Vagina (tissue), 2 donors: Measurements from ENCODE around the gene ARHGEF4. TPM values are rescaled to one million over a fixed set of nuclear protein-coding genes. Genes with fewer than 3 reads are reported as not detected.

Experiments used
- DNase-seq, 2 donors: peaks; one replicate each; pipeline ENCODE4 v3.0.0-alpha.2; 2017; ENCODE audit errors: extremely low spot score in 2 of 2
- H3K27ac ChIP-seq: fragments of 200-600 bp; sonication (generic); one replicate; pipeline ENCODE4 v1.5.1; 2019
- H3K27me3 ChIP-seq: fragments of 200-600 bp; sonication (generic); one replicate; pipeline ENCODE4 v1.5.1; 2019
- H3K36me3 ChIP-seq, 2 donors: fragments of 200-600 bp; sonication (generic); one replicate each; pipeline ENCODE4 v1.5.1; 2017 to 2019
- H3K4me1 ChIP-seq: fragments of 200-600 bp; sonication (generic); one replicate; pipeline ENCODE4 v1.5.1; 2019
- H3K4me3 ChIP-seq, 2 donors: fragments of 200-600 bp; sonication (generic); 1 replicate in 1 of 2; 2 replicates in 1 of 2; pipeline ENCODE4 v1.5.1; 2016 to 2019
- H3K9me3 ChIP-seq: fragments of 200-600 bp; sonication (generic); one replicate; pipeline ENCODE4 v1.5.1; 2019
- CTCF ChIP-seq, 3 experiments: fragments of 450-650 bp in 2 of 3; fragments of 200-600 bp in 1 of 3; sonication (generic) in 1 of 3; IDR thresholded peaks; one replicate each; pipeline ENCODE4 v1.5.1; 2017 to 2019; ENCODE audit warnings: antibody characterized with exemption in 3 of 3, mild to moderate bottlenecking in 2 of 3, moderate library complexity in 2 of 3
- POLR2A ChIP-seq, 2 donors: fragments of 450-650 bp; IDR thresholded peaks; one replicate each; pipeline ENCODE4 v1.6.1; 2017; ENCODE audit warnings: antibody characterized with exemption in 2 of 2, mild to moderate bottlenecking in 2 of 2, moderate library complexity in 2 of 2
- POLR2AphosphoS5 ChIP-seq, 2 donors: sonication (generic); formaldehyde crosslinking; IDR thresholded peaks; one replicate each; pipeline ENCODE4 v1.9.0; 2017; ENCODE audit warnings: antibody characterized with exemption in 2 of 2, mild to moderate bottlenecking in 2 of 2, low read depth in 1 of 2; ENCODE audit not compliant: insufficient read depth in 1 of 2
- intact Hi-C: fragments of 100-400 bp; cut with DNase I; formaldehyde crosslinking; loops from one replicate; pipeline ENCODE4 v1.15.1; 2023
- total RNA-seq: library from RNA; depleted of rRNA; stranded (reverse); fragments of >200 nt; gene quantifications from one replicate; pipeline ENCODE4 v1.2.3, GENCODE V29; 2016

Gene ARHGEF4
- total RNA-seq, 1 donor from 2014 or later: 116 TPM

- no peak overlapping the region for H3K4me3 ChIP-seq
- no peaks in the 10 kb centered on the region for H3K9me3 ChIP-seq
- no peaks in the 10 kb centered on the region for H3K36me3 ChIP-seq
- no peaks in the 10 kb centered on the region for H3K4me1 ChIP-seq
- no peaks in the 10 kb centered on the region for H3K27me3 ChIP-seq
- DNase-seq: no peak
- intact Hi-C loops: no loop called here
- no peak overlapping the region for H3K27ac ChIP-seq
- TF ChIP-seq CTCF (IDR thresholded peaks at IDR 0.05): no peak
- TF ChIP-seq POLR2AphosphoS5 (IDR thresholded peaks at IDR 0.05; ENCODE audit: insufficient read depth in 1 of 2, low read depth in 1 of 2): no peak
- TF ChIP-seq POLR2A (IDR thresholded peaks at IDR 0.05): no peak
Measured at GRCh38 chr2:130882111-130882690, 45.5 kb downstream of the ARHGEF4 start.

GRCh38 chr2:130882991-130883390 is 46.3 kb downstream of the ARHGEF4 start:
- intact Hi-C loops: no loop called here
- no peak for DNase-seq
- H3K4me3 ChIP-seq: no peak overlapping the region
- H3K27ac ChIP-seq: no peak overlapping the region
- H3K27me3 ChIP-seq: no peaks in the 10 kb centered on the region
- H3K4me1 ChIP-seq: no peaks in the 10 kb centered on the region
- H3K9me3 ChIP-seq: no peaks in the 10 kb centered on the region
- no peak for TF ChIP-seq CTCF (IDR thresholded peaks at IDR 0.05)
- TF ChIP-seq POLR2AphosphoS5 (IDR thresholded peaks at IDR 0.05; ENCODE audit: insufficient read depth in 1 of 2, low read depth in 1 of 2): no peak
- no peak for TF ChIP-seq POLR2A (IDR thresholded peaks at IDR 0.05)
- no peaks in the 10 kb centered on the region for H3K36me3 ChIP-seq

- H3K27me3 ChIP-seq: no peaks in the 10 kb centered on the region
- no peaks in the 10 kb centered on the region for H3K9me3 ChIP-seq
- H3K4me3 ChIP-seq: no peak overlapping the region
- DNase-seq: no peak
- no peak overlapping the region for H3K27ac ChIP-seq
- intact Hi-C loops: no loop called here
- no peaks in the 10 kb centered on the region for H3K4me1 ChIP-seq
- H3K36me3 ChIP-seq: no peaks in the 10 kb centered on the region
- TF ChIP-seq POLR2A (IDR thresholded peaks at IDR 0.05): no peak
- no peak for TF ChIP-seq CTCF (IDR thresholded peaks at IDR 0.05)
- TF ChIP-seq POLR2AphosphoS5 (IDR thresholded peaks at IDR 0.05; ENCODE audit: insufficient read depth in 1 of 2, low read depth in 1 of 2): no peak
Measured at GRCh38 chr2:130883496-130883895, 46.8 kb downstream of the ARHGEF4 start.

- no peaks in the 10 kb centered on the region for H3K27me3 ChIP-seq
- H3K9me3 ChIP-seq: no peaks in the 10 kb centered on the region
- intact Hi-C loops: no loop called here
- H3K36me3 ChIP-seq: no peaks in the 10 kb centered on the region
- H3K4me3 ChIP-seq: no peak overlapping the region
- DNase-seq: no peak
- H3K27ac ChIP-seq: no peak overlapping the region
- no peak for TF ChIP-seq POLR2AphosphoS5 (IDR thresholded peaks at IDR 0.05; ENCODE audit: insufficient read depth in 1 of 2, low read depth in 1 of 2)
- no peak for TF ChIP-seq POLR2A (IDR thresholded peaks at IDR 0.05)
- no peak for TF ChIP-seq CTCF (IDR thresholded peaks at IDR 0.05)
- no peaks in the 10 kb centered on the region for H3K4me1 ChIP-seq
Measured at GRCh38 chr2:130884013-130884412, 47.3 kb downstream of the ARHGEF4 start.

GRCh38 chr2:130884503-130884902 is 47.8 kb downstream of the ARHGEF4 start:
- Histone ChIP-seq H3K9me3 (no peaks in the 10 kb centered on the region), H3K36me3 (no peaks in the 10 kb centered on the region), H3K27me3 (no peaks in the 10 kb centered on the region), H3K4me1 (no peaks in the 10 kb centered on the region), H3K27ac (no peak overlapping the region), H3K4me3 (no peak overlapping the region)
- no peak for DNase-seq
- intact Hi-C loops: no loop called here
- TF ChIP-seq POLR2AphosphoS5 (IDR thresholded peaks at IDR 0.05; ENCODE audit: insufficient read depth in 1 of 2, low read depth in 1 of 2): no peak
- TF ChIP-seq CTCF (IDR thresholded peaks at IDR 0.05): no peak
- TF ChIP-seq POLR2A (IDR thresholded peaks at IDR 0.05): no peak
